Neutrophil (primary cell): ENCODE measurements around the gene PSMB10.

ENCODE experiments used
- H3K27ac ChIP-seq: fragments of 200-600 bp; sonication (generic); 2 replicates; pipeline ENCODE4 v1.5.1; 2016; ENCODE audit warnings: mild to moderate bottlenecking, moderate library complexity
- H3K27me3 ChIP-seq: fragments of 200-600 bp; sonication (generic); 2 replicates; pipeline ENCODE4 v1.6.0; 2016; ENCODE audit warnings: mild to moderate bottlenecking
- H3K36me3 ChIP-seq: fragments of 200-600 bp; sonication (generic); 2 replicates; pipeline ENCODE4 v1.5.1; 2017
- H3K4me1 ChIP-seq, 2 experiments: fragments of 200-600 bp in 1 of 2; sonication (generic) in 1 of 2; 1 replicate in 1 of 2; 2 replicates in 1 of 2; pipeline versions ENCODE4 v1.5.1 to v1.6.1; 2013 to 2016; ENCODE audit warnings: low read depth in 1 of 2, low read length in 1 of 2, mild to moderate bottlenecking in 1 of 2, moderate library complexity in 1 of 2; ENCODE audit not compliant: control insufficient read depth in 1 of 2, insufficient read depth in 1 of 2
- H3K4me3 ChIP-seq, 2 experiments: fragments of 200-600 bp in 1 of 2; sonication (generic) in 1 of 2; 1 replicate in 1 of 2; 2 replicates in 1 of 2; pipeline ENCODE4 v1.5.1; 2013 to 2016; ENCODE audit warnings: low read depth in 1 of 2, low read length in 1 of 2, mild to moderate bottlenecking in 1 of 2, moderate library complexity in 1 of 2
- H3K9me3 ChIP-seq: fragments of 200-600 bp; sonication (generic); 2 replicates; pipeline ENCODE4 v1.5.1; 2016
- TF ChIP-seq, protein P1 (sequence below): fragments of 200-600 bp; sonication (generic); IDR thresholded peaks from 2 replicates; pipeline ENCODE4 v1.5.1; 2016; ENCODE audit warnings: antibody characterized with exemption

Gene PSMB10

DNA sequence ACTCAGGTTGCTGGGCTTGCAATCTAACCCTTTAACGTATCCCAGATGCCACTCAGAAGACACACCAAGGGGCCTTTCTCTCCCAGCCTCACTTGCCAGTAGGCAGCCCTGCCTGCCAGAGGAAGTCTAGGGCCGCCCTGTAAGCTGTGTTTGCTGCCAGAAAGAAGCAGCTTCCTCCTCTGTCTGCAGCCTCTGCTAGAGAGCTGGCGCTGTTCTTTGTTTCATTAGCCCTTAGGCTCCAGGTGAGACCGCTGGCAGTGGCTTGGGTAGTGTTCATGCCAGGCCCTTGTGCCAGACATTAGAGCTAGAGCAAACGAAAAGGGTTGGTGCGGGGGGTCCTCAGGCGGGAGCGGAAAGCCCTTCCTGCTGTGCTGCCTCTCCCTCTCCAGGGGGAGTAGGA is 13.9 kb downstream of the PSMB10 start:
- TF ChIP-seq, protein P1, sequence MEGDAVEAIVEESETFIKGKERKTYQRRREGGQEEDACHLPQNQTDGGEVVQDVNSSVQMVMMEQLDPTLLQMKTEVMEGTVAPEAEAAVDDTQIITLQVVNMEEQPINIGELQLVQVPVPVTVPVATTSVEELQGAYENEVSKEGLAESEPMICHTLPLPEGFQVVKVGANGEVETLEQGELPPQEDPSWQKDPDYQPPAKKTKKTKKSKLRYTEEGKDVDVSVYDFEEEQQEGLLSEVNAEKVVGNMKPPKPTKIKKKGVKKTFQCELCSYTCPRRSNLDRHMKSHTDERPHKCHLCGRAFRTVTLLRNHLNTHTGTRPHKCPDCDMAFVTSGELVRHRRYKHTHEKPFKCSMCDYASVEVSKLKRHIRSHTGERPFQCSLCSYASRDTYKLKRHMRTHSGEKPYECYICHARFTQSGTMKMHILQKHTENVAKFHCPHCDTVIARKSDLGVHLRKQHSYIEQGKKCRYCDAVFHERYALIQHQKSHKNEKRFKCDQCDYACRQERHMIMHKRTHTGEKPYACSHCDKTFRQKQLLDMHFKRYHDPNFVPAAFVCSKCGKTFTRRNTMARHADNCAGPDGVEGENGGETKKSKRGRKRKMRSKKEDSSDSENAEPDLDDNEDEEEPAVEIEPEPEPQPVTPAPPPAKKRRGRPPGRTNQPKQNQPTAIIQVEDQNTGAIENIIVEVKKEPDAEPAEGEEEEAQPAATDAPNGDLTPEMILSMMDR, result no peak
- H3K4me3 ChIP-seq, result no peak overlapping the region
- no peaks in the 10 kb centered on the region for H3K9me3 ChIP-seq
- no peak overlapping the region for H3K27ac ChIP-seq
- H3K27me3 ChIP-seq, result no peaks in the 10 kb centered on the region
- no peaks in the 10 kb centered on the region for H3K4me1 ChIP-seq
- H3K36me3 ChIP-seq, result peaks cover 55% of the 10 kb centered on the region

DNA sequence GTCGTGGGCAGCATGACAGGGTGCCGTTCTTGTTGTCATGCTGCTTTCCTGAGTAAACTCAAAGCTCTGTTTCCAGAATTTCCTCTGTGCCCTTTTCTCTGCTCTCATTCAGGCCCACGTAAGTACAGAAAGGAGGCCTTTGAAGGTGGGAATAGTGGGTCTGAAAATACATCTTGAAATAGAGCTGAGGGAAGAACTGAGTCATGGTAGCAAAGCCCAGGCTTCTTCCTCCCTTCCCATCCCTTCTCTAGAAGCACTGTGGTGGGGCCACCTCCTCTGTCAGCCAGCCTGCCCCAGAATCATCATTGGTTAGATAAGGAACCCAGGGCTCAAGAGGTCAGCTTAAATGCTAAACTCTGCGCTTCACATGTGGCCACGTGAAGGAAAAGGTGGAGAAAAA is 14.4 kb downstream of the PSMB10 start:
- Histone ChIP-seq H3K27me3 (no peaks in the 10 kb centered on the region), H3K4me1 (no peaks in the 10 kb centered on the region), H3K36me3 (peaks cover 55% of the 10 kb centered on the region), H3K4me3 (no peak overlapping the region), H3K27ac (no peak overlapping the region), H3K9me3 (no peaks in the 10 kb centered on the region)
- TF ChIP-seq, protein P1, result no peak

DNA sequence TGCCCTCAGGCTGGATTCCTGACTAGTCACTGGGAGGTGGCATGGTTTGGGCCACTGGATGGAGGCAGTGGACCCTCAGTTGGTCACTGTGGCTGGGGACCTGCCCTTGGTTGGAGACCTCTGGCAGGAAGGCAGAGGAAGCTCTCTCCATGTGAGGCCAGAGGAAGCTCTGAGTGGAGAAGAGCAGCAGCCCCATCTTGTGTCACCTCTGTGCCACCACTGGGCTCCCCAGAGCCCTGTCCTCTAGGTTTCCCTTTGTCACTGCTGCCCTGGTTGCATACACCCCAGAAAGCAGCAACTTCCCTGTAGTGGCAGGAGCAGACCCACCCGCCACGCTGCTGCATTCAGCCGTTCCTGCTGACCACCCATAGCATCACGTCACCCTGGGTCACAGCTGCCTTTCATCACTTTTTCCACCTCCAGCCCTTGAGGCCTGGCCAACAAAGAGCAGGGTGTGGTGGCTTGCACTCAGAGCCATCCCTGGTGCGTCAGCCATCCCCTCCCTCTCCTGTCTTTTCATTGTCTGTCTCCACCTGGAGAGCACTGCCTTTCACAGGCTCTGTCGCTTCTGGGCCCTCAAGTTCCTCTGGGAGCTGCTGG is 16.9 kb downstream of the PSMB10 start:
- H3K4me1 ChIP-seq, result no peaks in the 10 kb centered on the region

DNA sequence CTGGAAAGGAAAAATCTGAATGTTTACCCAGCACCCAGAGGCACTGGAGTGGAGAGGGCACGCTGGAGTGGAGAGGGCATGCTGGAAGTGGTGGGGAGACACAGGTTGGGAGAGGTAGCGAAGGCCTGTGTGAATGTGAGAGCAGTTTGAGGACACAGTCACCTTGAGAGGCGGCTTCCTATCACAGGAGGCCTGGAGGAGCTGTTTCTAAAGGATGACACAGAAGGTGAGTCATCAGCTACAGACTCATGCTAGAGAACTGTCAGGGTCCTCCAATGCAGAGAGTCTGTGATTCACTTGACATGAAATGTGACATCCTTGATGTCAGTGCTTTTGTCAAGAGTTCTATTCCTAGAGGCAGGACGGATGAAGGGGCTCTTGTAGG is 18.8 kb downstream of the PSMB10 start:
- Histone ChIP-seq H3K27me3 (no peaks in the 10 kb centered on the region), H3K4me3 (no peak overlapping the region), H3K36me3 (peaks cover 47% of the 10 kb centered on the region), H3K9me3 (no peaks in the 10 kb centered on the region), H3K4me1 (no peaks in the 10 kb centered on the region), H3K27ac (no peak overlapping the region)
- TF ChIP-seq, protein P1, result no peak

More for the DNA sequence above, 16.9 kb downstream of the PSMB10 start:
- H3K4me3 ChIP-seq, result no peak overlapping the region
- no peaks in the 10 kb centered on the region for H3K9me3 ChIP-seq
- peaks cover 59% of the 10 kb centered on the region for H3K36me3 ChIP-seq
- H3K27ac ChIP-seq, result no peak overlapping the region
- TF ChIP-seq, protein P1, result no peak
- H3K27me3 ChIP-seq, result no peaks in the 10 kb centered on the region

DNA sequence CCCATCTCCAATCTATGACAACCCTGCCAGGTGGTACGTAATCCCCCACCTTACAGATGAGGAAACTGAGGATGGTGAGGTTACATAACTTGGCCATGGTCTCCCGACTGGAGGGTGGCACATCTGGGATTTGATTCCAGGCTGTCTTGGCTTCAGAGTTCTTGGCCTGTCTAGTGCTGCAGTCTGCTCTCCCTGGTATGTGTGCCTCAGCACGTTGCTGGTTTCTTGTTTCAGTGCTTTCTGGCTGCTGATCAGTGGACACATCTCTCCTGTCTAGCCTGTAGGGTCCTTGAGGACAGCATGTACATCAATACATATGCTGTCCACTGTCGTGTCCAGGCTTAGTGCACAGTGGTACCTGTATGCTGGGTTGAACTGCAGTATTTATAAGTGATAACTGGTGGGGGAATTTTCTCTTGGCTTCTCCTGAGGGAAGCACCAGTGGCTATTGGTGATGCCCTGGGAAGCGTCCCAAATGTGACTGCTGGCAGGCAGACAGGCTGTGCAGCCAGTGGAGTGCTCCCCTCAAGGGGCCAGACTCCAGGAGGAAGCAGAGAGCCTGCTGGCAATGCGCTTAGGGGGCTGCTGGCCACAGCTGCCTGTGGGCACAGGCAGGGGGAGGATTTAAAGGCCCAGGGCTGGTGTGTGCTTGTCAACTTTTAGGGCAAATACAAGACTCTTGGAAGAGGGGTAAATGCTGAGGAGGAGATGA is 19.4 kb downstream of the PSMB10 start:
- H3K36me3 ChIP-seq, result peaks cover 46% of the 10 kb centered on the region
- H3K4me1 ChIP-seq, result no peaks in the 10 kb centered on the region
- no peaks in the 10 kb centered on the region for H3K9me3 ChIP-seq
- H3K27me3 ChIP-seq, result no peaks in the 10 kb centered on the region
- H3K27ac ChIP-seq, result no peak overlapping the region
- TF ChIP-seq, protein P1, result no peak
- no peak overlapping the region for H3K4me3 ChIP-seq
